ENCODE data around the gene TYW1.
"Not testable (repeated sequence)": the region's sequence is repeated elsewhere in the genome, so short reads cannot be mapped to it uniquely, and the experiment has no call there.

The TYW1 gene

GRCh38 chr7:67259363-67259762 lies 262.7 kb downstream of the TYW1 start:
- DNase-seq = not testable (repeated sequence)

GRCh38 chr7:67260166-67260586 lies 263.5 kb downstream of the TYW1 start:
- not testable (repeated sequence) for DNase-seq

GRCh38 chr7:67264000-67264399 lies 267.4 kb downstream of the TYW1 start:
- not testable (repeated sequence) for DNase-seq

GRCh38 chr7:67266070-67266469 lies 269.4 kb downstream of the TYW1 start:
- not testable (repeated sequence) for DNase-seq

- no peak for DNase-seq
Observed at GRCh38 chr7:67267914-67268313, 271.3 kb downstream of the TYW1 start.

GRCh38 chr7:67269916-67270315 lies 273.3 kb downstream of the TYW1 start:
- not testable (repeated sequence) for DNase-seq

Measured in kidney glomerular epithelial cell (primary cell).